MM.1S (cell line): ENCODE data around the gene ZEB2.

Experiments
- EZH2 ChIP-seq: fragments of 300-600 bp; sonication (generic); optimal IDR thresholded peaks from 2 replicates; pipeline ENCODE3; 2017; ENCODE audit warnings: low read depth, mild to moderate bottlenecking, antibody characterized with exemption, low read length, mixed read lengths
- EZH2phosphoT487 ChIP-seq: fragments of 300-600 bp; sonication (generic); IDR thresholded peaks from 2 replicates; pipeline ENCODE4 v1.6.1; 2018; ENCODE audit warnings: antibody characterized with exemption, low read length
- TF ChIP-seq, protein P1 (sequence below): fragments of 300-600 bp; sonication (generic); IDR thresholded peaks from 2 replicates; pipeline ENCODE4 v1.5.1; 2016; ENCODE audit warnings: antibody characterized with exemption, low read length, mixed read lengths

DNA sequence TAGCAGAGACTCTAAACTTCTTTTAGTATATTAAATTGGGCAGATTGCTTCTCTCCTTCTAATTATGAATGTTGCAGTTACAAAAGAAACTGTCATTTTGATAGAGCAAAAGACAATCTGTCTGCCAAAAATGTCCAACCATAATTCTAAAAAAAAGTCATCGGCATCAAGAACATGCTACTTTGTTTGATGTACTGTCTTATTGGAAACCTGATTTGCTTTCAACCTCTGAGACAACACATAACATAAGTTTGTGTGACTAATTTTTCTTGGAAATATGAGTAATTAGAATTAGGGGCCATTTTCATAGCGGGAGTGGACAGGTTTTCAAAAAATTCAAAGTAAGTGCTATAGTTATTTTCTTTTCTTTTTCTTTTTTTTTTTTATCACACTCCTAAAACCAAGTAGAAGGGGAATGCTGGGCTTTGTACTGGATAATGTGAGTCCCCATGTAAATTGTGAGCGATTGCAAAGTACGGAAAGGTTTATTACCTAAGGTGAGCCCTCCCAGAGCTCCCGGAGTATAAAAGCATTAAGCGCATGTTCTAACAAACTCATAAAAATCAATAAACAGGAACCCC, 59.1 kb downstream of the ZEB2 start:
- TF ChIP-seq EZH2phosphoT487 (no peak), EZH2 (no peak)
- TF ChIP-seq, protein P1, sequence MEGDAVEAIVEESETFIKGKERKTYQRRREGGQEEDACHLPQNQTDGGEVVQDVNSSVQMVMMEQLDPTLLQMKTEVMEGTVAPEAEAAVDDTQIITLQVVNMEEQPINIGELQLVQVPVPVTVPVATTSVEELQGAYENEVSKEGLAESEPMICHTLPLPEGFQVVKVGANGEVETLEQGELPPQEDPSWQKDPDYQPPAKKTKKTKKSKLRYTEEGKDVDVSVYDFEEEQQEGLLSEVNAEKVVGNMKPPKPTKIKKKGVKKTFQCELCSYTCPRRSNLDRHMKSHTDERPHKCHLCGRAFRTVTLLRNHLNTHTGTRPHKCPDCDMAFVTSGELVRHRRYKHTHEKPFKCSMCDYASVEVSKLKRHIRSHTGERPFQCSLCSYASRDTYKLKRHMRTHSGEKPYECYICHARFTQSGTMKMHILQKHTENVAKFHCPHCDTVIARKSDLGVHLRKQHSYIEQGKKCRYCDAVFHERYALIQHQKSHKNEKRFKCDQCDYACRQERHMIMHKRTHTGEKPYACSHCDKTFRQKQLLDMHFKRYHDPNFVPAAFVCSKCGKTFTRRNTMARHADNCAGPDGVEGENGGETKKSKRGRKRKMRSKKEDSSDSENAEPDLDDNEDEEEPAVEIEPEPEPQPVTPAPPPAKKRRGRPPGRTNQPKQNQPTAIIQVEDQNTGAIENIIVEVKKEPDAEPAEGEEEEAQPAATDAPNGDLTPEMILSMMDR = no peak
